Esophagus (tissue), 2 donors: ENCODE measurements around the gene SLC39A11. TPM values are rescaled to one million over a fixed set of nuclear protein-coding genes. Genes with fewer than 3 reads are reported as not detected.

Source experiments
- H3K27ac ChIP-seq, 2 donors: one replicate each; pipeline ENCODE4 v1.5.1; 2013; ENCODE audit warnings: low read depth in 2 of 2, mild to moderate bottlenecking in 2 of 2, inconsistent platforms in 1 of 2, low read length in 1 of 2, moderate library complexity in 1 of 2
- H3K27me3 ChIP-seq, 2 donors: one replicate each; pipeline ENCODE4 v1.6.1; 2013; ENCODE audit warnings: low read length in 2 of 2, control low read depth in 1 of 2, mild to moderate bottlenecking in 1 of 2; ENCODE audit not compliant: insufficient read depth in 2 of 2, control insufficient read depth in 1 of 2
- H3K36me3 ChIP-seq, 2 donors: one replicate each; pipeline ENCODE4 v1.6.1; 2013; ENCODE audit warnings: low read length in 1 of 2; ENCODE audit not compliant: control insufficient read depth in 2 of 2, insufficient read depth in 2 of 2
- H3K4me1 ChIP-seq, 2 donors: one replicate each; pipeline ENCODE4 v1.6.1; 2013; ENCODE audit warnings: low read length in 1 of 2; ENCODE audit not compliant: control insufficient read depth in 2 of 2, insufficient read depth in 2 of 2
- H3K4me3 ChIP-seq, 2 donors: one replicate each; pipeline ENCODE4 v1.5.1; 2013; ENCODE audit warnings: low read length in 2 of 2, mild to moderate bottlenecking in 2 of 2, low read depth in 1 of 2, moderate library complexity in 1 of 2
- H3K9me3 ChIP-seq, 2 donors: one replicate each; pipeline ENCODE4 v1.6.1; 2013; ENCODE audit warnings: mild to moderate bottlenecking in 2 of 2, low read depth in 1 of 2, low read length in 1 of 2, moderate library complexity in 1 of 2; ENCODE audit not compliant: control insufficient read depth in 2 of 2, insufficient read depth in 1 of 2
- WGBS, 2 donors: extraction: QIAGEN DNeasy Blood & Tissue Kit; methylation state at CpG; one replicate each; pipeline ENCODE4 v1.1.7; 2013; 5-methylcytosine and 5-hydroxymethylcytosine counted together
- polyA plus RNA-seq, 2 donors: library from polyadenylated mRNA; stranded (reverse); fragments of 200-250 nt; gene quantifications; one replicate each; pipeline ENCODE4 v1.2.3, GENCODE V29; 2013
- donor health status: healthy with polysubstance abuse.
- donor health status: Bipolar disorder and iron deficiency.

The SLC39A11 gene
- polyA plus RNA-seq, 2 donors, result 10.6 to 11.7 TPM

- no peaks in the 10 kb centered on the region for H3K9me3 ChIP-seq
- no peak overlapping the region for H3K4me3 ChIP-seq
- H3K36me3 ChIP-seq, result no peaks in the 10 kb centered on the region
- H3K27ac ChIP-seq, result peak overlapping the region in 1 of 2 donors; percentile 61
- H3K4me1 ChIP-seq, result peaks cover 2 to 6% of the 10 kb centered on the region in 2 donors
- no peaks in the 10 kb centered on the region for H3K27me3 ChIP-seq
- 58 to 66% methylated on average over 21 of the region's 21 CpGs for WGBS, 2 donors
Observed at GRCh38 chr17:72661116-72661944, 431.2 kb downstream of the SLC39A11 start.

- no peaks in the 10 kb centered on the region for H3K36me3 ChIP-seq
- H3K4me1 ChIP-seq, result peaks cover 2 to 6% of the 10 kb centered on the region in 2 donors
- H3K4me3 ChIP-seq, result no peak overlapping the region
- H3K27me3 ChIP-seq, result no peaks in the 10 kb centered on the region
- H3K9me3 ChIP-seq, result no peaks in the 10 kb centered on the region
- H3K27ac ChIP-seq, result peak overlapping the region in 1 of 2 donors; percentile 38
- 80 to 85% methylated on average over 20 of the region's 20 CpGs for WGBS, 2 donors
Observed at GRCh38 chr17:72660274-72661115, 432.0 kb downstream of the SLC39A11 start.

GRCh38 chr17:72659811-72660210, 432.7 kb downstream of the SLC39A11 start:
- H3K4me3 ChIP-seq, result no peak overlapping the region
- H3K27me3 ChIP-seq, result no peaks in the 10 kb centered on the region
- H3K27ac ChIP-seq, result no peak overlapping the region
- no peaks in the 10 kb centered on the region for H3K9me3 ChIP-seq
- peaks cover 2 to 6% of the 10 kb centered on the region in 2 donors for H3K4me1 ChIP-seq
- H3K36me3 ChIP-seq, result no peaks in the 10 kb centered on the region
- WGBS, 2 donors, result 80 to 94% methylated on average over 4 of the region's 4 CpGs

GRCh38 chr17:72658675-72659074, 433.8 kb downstream of the SLC39A11 start:
- Histone ChIP-seq H3K4me3 (no peak overlapping the region), H3K27ac (no peak overlapping the region), H3K36me3 (no peaks in the 10 kb centered on the region), H3K27me3 (no peaks in the 10 kb centered on the region), H3K9me3 (no peaks in the 10 kb centered on the region), H3K4me1 (peaks cover 2 to 6% of the 10 kb centered on the region in 2 donors)
- WGBS, 2 donors, result 77 to 81% methylated on average over 5 of the region's 5 CpGs

- Histone ChIP-seq H3K27me3 (no peaks in the 10 kb centered on the region), H3K4me3 (no peak overlapping the region), H3K4me1 (peaks cover 2 to 6% of the 10 kb centered on the region in 2 donors), H3K36me3 (no peaks in the 10 kb centered on the region), H3K9me3 (no peaks in the 10 kb centered on the region), H3K27ac (no peak overlapping the region)
- WGBS, 2 donors, result 78 to 85% methylated on average over 9 of the region's 9 CpGs
Observed at GRCh38 chr17:72657467-72658317, 434.8 kb downstream of the SLC39A11 start.

GRCh38 chr17:72656130-72656763, 436.2 kb downstream of the SLC39A11 start:
- Histone ChIP-seq H3K4me3 (no peak overlapping the region), H3K9me3 (no peaks in the 10 kb centered on the region), H3K27me3 (no peaks in the 10 kb centered on the region), H3K27ac (no peak overlapping the region), H3K36me3 (no peaks in the 10 kb centered on the region), H3K4me1 (peaks cover 0 to 6% of the 10 kb centered on the region in 2 donors)
- WGBS, 2 donors, result 83 to 86% methylated on average over 12 to 14 of the region's 14 CpGs

GRCh38 chr17:72654706-72655105, 437.8 kb downstream of the SLC39A11 start:
- H3K4me1 ChIP-seq, result no peaks in the 10 kb centered on the region

GRCh38 chr17:72651988-72652387, 440.5 kb downstream of the SLC39A11 start:
- no peaks in the 10 kb centered on the region for H3K9me3 ChIP-seq
- H3K4me3 ChIP-seq, result no peak overlapping the region
- no peaks in the 10 kb centered on the region for H3K36me3 ChIP-seq
- H3K27me3 ChIP-seq, result no peaks in the 10 kb centered on the region
- H3K27ac ChIP-seq, result no peak overlapping the region
- H3K4me1 ChIP-seq, result no peaks in the 10 kb centered on the region

More at GRCh38 chr17:72654706-72655105, 437.8 kb downstream of the SLC39A11 start:
- no peak overlapping the region for H3K27ac ChIP-seq
- H3K9me3 ChIP-seq, result no peaks in the 10 kb centered on the region
- H3K27me3 ChIP-seq, result no peaks in the 10 kb centered on the region
- H3K4me3 ChIP-seq, result no peak overlapping the region
- H3K36me3 ChIP-seq, result no peaks in the 10 kb centered on the region
- 70 to 88% methylated on average over 12 of the region's 12 CpGs for WGBS, 2 donors

GRCh38 chr17:72648702-72649101, 443.8 kb downstream of the SLC39A11 start:
- no peaks in the 10 kb centered on the region for H3K27me3 ChIP-seq
- no peak overlapping the region for H3K27ac ChIP-seq
- H3K9me3 ChIP-seq, result no peaks in the 10 kb centered on the region
- H3K4me3 ChIP-seq, result no peak overlapping the region
- WGBS, 2 donors, result 96 to 98% methylated on average over 11 of the region's 11 CpGs
- H3K4me1 ChIP-seq, result no peaks in the 10 kb centered on the region
- no peaks in the 10 kb centered on the region for H3K36me3 ChIP-seq
